Ovary (tissue), 9 donors: ENCODE measurements around the gene NUDC. TPM values are rescaled to one million over a fixed set of nuclear protein-coding genes. Genes with fewer than 3 reads are reported as not detected.
A peak's percentile ranks its signal among the peaks of the same experiment; 100 is the strongest.

Source experiments
- DNase-seq, 5 donors: peaks; one replicate each; pipeline ENCODE4 v3.0.0-alpha.2; 2019 to 2020
- H3K27ac ChIP-seq, 2 donors: fragments of 200-600 bp; one replicate each; pipeline versions ENCODE4 v1.5.1 to v1.8.0; 2019 to 2022
- H3K27me3 ChIP-seq: fragments of 200-600 bp; one replicate; pipeline ENCODE4 v1.8.0; 2022
- H3K36me3 ChIP-seq: fragments of 200-600 bp; sonication (generic); one replicate; pipeline ENCODE4 v1.5.1; 2019
- H3K4me1 ChIP-seq: one replicate; pipeline ENCODE4 v1.8.1; 2013; ENCODE audit warnings: mild to moderate bottlenecking, moderate library complexity; ENCODE audit not compliant: insufficient read depth
- H3K4me3 ChIP-seq: fragments of 200-600 bp; sonication (generic); one replicate; pipeline ENCODE4 v1.5.1; 2017
- H3K9me3 ChIP-seq, 2 donors: fragments of 200-600 bp in 1 of 2; sonication (generic) in 1 of 2; one replicate each; pipeline versions ENCODE4 v1.5.1 to v1.8.1; 2013 to 2019; ENCODE audit warnings: mild to moderate bottlenecking in 1 of 2, moderate library complexity in 1 of 2
- CTCF ChIP-seq, 3 donors: fragments of 450-650 bp in 2 of 3; fragments of 200-600 bp in 1 of 3; IDR thresholded peaks; one replicate each; pipeline versions ENCODE4 v1.5.1 to v1.8.0; 2016 to 2022; ENCODE audit warnings: antibody characterized with exemption in 3 of 3, mild to moderate bottlenecking in 1 of 3
- EP300 ChIP-seq: sonication (generic); formaldehyde crosslinking; IDR thresholded peaks from one replicate; pipeline ENCODE4 v1.6.1; 2017; ENCODE audit warnings: antibody characterized with exemption
- POLR2A ChIP-seq: fragments of 450-650 bp; IDR thresholded peaks from one replicate; pipeline ENCODE4 v1.6.1; 2017; ENCODE audit warnings: antibody characterized with exemption, mild to moderate bottlenecking, moderate library complexity
- WGBS, 3 donors: extraction: QIAGEN DNeasy Blood & Tissue Kit in 1 of 3; methylation state at CpG; one replicate each; pipeline versions ENCODE4 v1.1.5 to v1.1.7; 2013 to 2017; 5-methylcytosine and 5-hydroxymethylcytosine counted together
- intact Hi-C, 4 donors: fragments of 100-400 bp; cut with DNase I; formaldehyde crosslinking; loops; one replicate each; pipeline versions ENCODE4 v1.11.0 to v1.15.1; 2022 to 2023
- polyA plus RNA-seq, 2 donors: library from polyadenylated mRNA; stranded (reverse); fragments of 200-250 nt in 1 of 2; fragments of 350-450 nt in 1 of 2; fragmentation: Illumina TruSeq in 1 of 2; extraction: RNeasy Lipid Tissue Mini Kit (QIAGEN cat#74804) in 1 of 2; gene quantifications; one replicate each; pipeline ENCODE4 v1.2.3, GENCODE V29; 2013 to 2014
- total RNA-seq, 7 donors: library from RNA; depleted of rRNA in 2 of 7; stranded (reverse); fragments of >200 nt in 2 of 7; fragmentation: NEBNext Ultra II Directional in 3 of 7; extraction: Animal tissue kit (Norgen Biotek cat#: 25700) in 3 of 7; gene quantifications; one replicate each; pipeline versions ENCODE4 v1.1.0 to v1.2.4, GENCODE V29; 2016 to 2023
- donor health status: DM: no; HTN: no; CAD: no; lungs with moderate emphysema.
- donor health status: DM: no; HTN: no; CAD: no.
- donor health status: Bipolar disorder and iron deficiency.
- donor health status: DM: yes; HTN: yes; CAD: no.
- donor health status: DM: no; HTN: no; CAD: no.
- donor health status: DM: yes; HTN: yes; CAD: no.

Gene NUDC
- total and polyA plus RNA-seq, 9 donors = 32.8 to 76.7 (median 57.6) TPM

- no peak for DNase-seq
- Histone ChIP-seq H3K9me3 (no peaks in the 10 kb centered on the region), H3K27ac (no peak within 1 kb of the TSS), H3K4me1 (no peaks in the 10 kb centered on the region), H3K27me3 (no peaks in the 10 kb centered on the region), H3K36me3 (no peaks in the 10 kb centered on the region), H3K4me3 (no peak within 1 kb of the TSS)
- WGBS, 3 donors = 54 to 76% (median 57%) methylated on average over 16 of the region's 16 CpGs
- TF ChIP-seq CTCF (IDR thresholded peaks at IDR 0.05) = no peak
- TF ChIP-seq EP300 = no peak
- no peak for TF ChIP-seq POLR2A
- intact Hi-C loops = no loop called here
Observed at GRCh38 chr1:26913754-26914619, 7.6 kb upstream of the NUDC start, which contains the start of gene NR0B2. TSS of gene NR0B2 (minus strand) at chr1:26913975. CDS start at chr1:26913940, 35 bp downstream.

- 58 to 63% (median 60%) methylated on average over 5 of the region's 5 CpGs for WGBS, 3 donors
- intact Hi-C loops = no loop called here
Observed at GRCh38 chr1:26915204-26915842, 6.2 kb upstream of the NUDC start.

GRCh38 chr1:26921126-26921539 lies 410 bp upstream of the NUDC start:
- 5 to 12% (median 8%) methylated on average over 7 of the region's 7 CpGs for WGBS, 3 donors

More at GRCh38 chr1:26915204-26915842, 6.2 kb upstream of the NUDC start:
- DNase-seq = no peak
- TF ChIP-seq POLR2A (no peak), EP300 (no peak), CTCF (IDR thresholded peaks at IDR 0.05) (no peak)
- H3K4me3 ChIP-seq = no peak overlapping the region
- H3K27ac ChIP-seq = no peak overlapping the region
- H3K4me1 ChIP-seq = no peaks in the 10 kb centered on the region
- no peaks in the 10 kb centered on the region for H3K27me3 ChIP-seq
- no peaks in the 10 kb centered on the region for H3K36me3 ChIP-seq
- H3K9me3 ChIP-seq = no peaks in the 10 kb centered on the region

GRCh38 chr1:26922431-26922729 lies 837 bp downstream of the NUDC start:
- intact Hi-C loops = no loop called here
- no peaks in the 10 kb centered on the region for H3K27me3 ChIP-seq
- DNase-seq = no peak
- peak overlapping the region in 1 of 2 donors; percentile 81 for H3K27ac ChIP-seq
- H3K4me1 ChIP-seq = peaks cover 3% of the 10 kb centered on the region
- H3K4me3 ChIP-seq = peak overlapping the region; percentile 100
- 6 to 19% (median 9%) methylated on average over 6 of the region's 6 CpGs for WGBS, 3 donors
- no peaks in the 10 kb centered on the region for H3K9me3 ChIP-seq
- H3K36me3 ChIP-seq = no peaks in the 10 kb centered on the region
- no peak for TF ChIP-seq POLR2A
- no peak for TF ChIP-seq EP300
- no peak for TF ChIP-seq CTCF (IDR thresholded peaks at IDR 0.05)

More at GRCh38 chr1:26921126-26921539, 410 bp upstream of the NUDC start:
- H3K4me1 ChIP-seq = peaks cover 3% of the 10 kb centered on the region
- H3K36me3 ChIP-seq = no peaks in the 10 kb centered on the region
- H3K27me3 ChIP-seq = no peaks in the 10 kb centered on the region
- TF ChIP-seq EP300 (no peak), POLR2A (no peak), CTCF (IDR thresholded peaks at IDR 0.05) (no peak)
- peak overlapping the region; percentile 78 to 86 for H3K27ac ChIP-seq
- no peak for DNase-seq
- intact Hi-C loops = no loop called here
- H3K4me3 ChIP-seq = peak overlapping the region; percentile 100
- no peaks in the 10 kb centered on the region for H3K9me3 ChIP-seq
